HEK293T (cell line): ENCODE measurements around the gene NDUFB7.

Experiments
- CTCF ChIA-PET: fragments of 350-600 bp; formaldehyde crosslinking; extraction: SDS; loops from one replicate; lab custom pipeline; 2021; ENCODE audit warnings: antibody characterized with exemption, inconsistent platforms; lab: Yijun Ruan, JAX
- POLR2A ChIA-PET: fragments of 350-600 bp; formaldehyde crosslinking; extraction: SDS; loops from one replicate; lab custom pipeline; 2020; ENCODE audit warnings: antibody characterized with exemption, inconsistent platforms; lab: Yijun Ruan, JAX
- DNase-seq: peaks from one replicate; pipeline ENCODE4 v3.0.0; 2012; ENCODE audit warnings: mixed read lengths; ENCODE audit errors: extremely low spot score
- ARNT ChIP-seq: fragments of 450-650 bp; IDR thresholded peaks from 2 replicates; pipeline ENCODE4 v1.6.1; 2017; ENCODE audit warnings: mild to moderate bottlenecking
- BHLHE40 ChIP-seq: fragments of 450-650 bp; IDR thresholded peaks from 2 replicates; pipeline ENCODE4 v1.6.1; 2016; ENCODE audit warnings: mild to moderate bottlenecking, moderate library complexity, borderline replicate concordance
- CTBP1 ChIP-seq: fragments of 450-650 bp; IDR thresholded peaks from 2 replicates; pipeline ENCODE4 v1.6.1; 2016; ENCODE audit warnings: borderline replicate concordance
- ELF4 ChIP-seq: fragments of 450-650 bp; IDR thresholded peaks from 2 replicates; pipeline ENCODE4 v1.6.1; 2017; ENCODE audit warnings: antibody characterized with exemption
- FOXA1 ChIP-seq: fragments of 450-650 bp; IDR thresholded peaks from 2 replicates; pipeline ENCODE4 v1.6.1; 2016; ENCODE audit warnings: mild to moderate bottlenecking
- FOXK2 ChIP-seq: fragments of 450-650 bp; IDR thresholded peaks from 2 replicates; pipeline ENCODE4 v1.6.1; 2016; ENCODE audit warnings: mild to moderate bottlenecking
- FOXM1 ChIP-seq: fragments of 450-650 bp; IDR thresholded peaks from 2 replicates; pipeline ENCODE4 v1.6.1; 2017; ENCODE audit warnings: mild to moderate bottlenecking, borderline replicate concordance
- HDGF ChIP-seq: fragments of 450-650 bp; IDR thresholded peaks from 2 replicates; pipeline ENCODE4 v1.6.1; 2017; ENCODE audit warnings: antibody characterized with exemption, borderline replicate concordance
- L3MBTL2 ChIP-seq: fragments of 450-650 bp; conservative IDR thresholded peaks from 2 replicates; pipeline ENCODE4 v1.6.1; 2016; ENCODE audit warnings: mild to moderate bottlenecking
- LEF1 ChIP-seq: fragments of 450-650 bp; IDR thresholded peaks from 2 replicates; pipeline ENCODE4 v1.6.1; 2017; ENCODE audit warnings: mild to moderate bottlenecking, borderline replicate concordance
- NFRKB ChIP-seq: fragments of 450-650 bp; IDR thresholded peaks from 2 replicates; pipeline ENCODE4 v1.6.1; 2016; ENCODE audit warnings: mild to moderate bottlenecking, moderate library complexity
- SP1 ChIP-seq: fragments of 450-650 bp; IDR thresholded peaks from 2 replicates; pipeline ENCODE4 v1.6.1; 2017
- SUZ12 ChIP-seq: fragments of 450-650 bp; IDR thresholded peaks from 2 replicates; pipeline ENCODE4 v1.6.1; 2016; ENCODE audit warnings: mild to moderate bottlenecking
- TARDBP ChIP-seq: fragments of 450-650 bp; IDR thresholded peaks from 2 replicates; pipeline ENCODE4 v1.6.1; 2016
- ZNF384 ChIP-seq: fragments of 450-650 bp; IDR thresholded peaks from 2 replicates; pipeline ENCODE4 v1.6.1; 2016
- TF ChIP-seq, protein P1 (sequence below): fragments of 450-650 bp; IDR thresholded peaks from 2 replicates; pipeline ENCODE4 v1.6.1; 2016

Gene NDUFB7

DNA sequence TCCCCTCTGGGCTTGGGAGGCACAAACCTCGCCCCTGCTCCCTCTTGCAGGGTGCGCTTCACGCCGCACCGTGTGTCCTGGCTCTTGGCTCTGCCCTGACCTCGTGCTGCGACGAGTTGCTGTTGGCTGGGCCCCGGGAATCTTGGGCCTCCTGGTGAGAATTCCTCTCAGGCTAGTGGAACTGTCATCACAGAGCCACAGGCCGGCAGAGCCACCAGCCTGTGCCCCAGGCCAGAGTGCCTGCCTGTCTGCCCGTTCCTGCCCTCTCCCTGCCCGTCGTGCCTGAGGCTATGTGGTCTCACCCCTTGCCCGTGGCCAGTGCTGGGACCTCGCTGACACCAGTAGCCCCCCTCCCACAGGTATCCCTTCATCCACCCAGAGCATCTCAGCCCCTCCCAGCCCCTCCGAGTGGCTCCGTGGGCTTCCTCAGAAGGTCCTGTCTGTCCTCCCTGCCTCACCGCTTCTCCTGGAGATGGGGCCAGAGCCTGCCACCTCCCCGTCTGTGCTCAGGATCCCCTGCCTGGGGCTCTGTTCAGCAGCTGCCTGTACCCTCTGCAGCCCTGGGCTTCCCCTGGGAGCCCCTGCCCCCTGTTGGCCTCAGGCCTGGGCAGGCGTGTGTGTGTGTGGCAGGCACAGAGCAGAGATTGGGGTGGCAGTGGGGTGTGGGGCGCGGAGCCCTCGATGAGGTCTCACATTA is 13.3 kb downstream of the NDUFB7 start:
- DNase-seq, result no peak
- ChIA-PET CTCF (no interaction called here), POLR2A (no interaction called here)
- no peak for TF ChIP-seq SUZ12
- no peak for TF ChIP-seq CTBP1
- TF ChIP-seq FOXK2, result no peak
- TF ChIP-seq HDGF, result no peak
- no peak for TF ChIP-seq TARDBP
- no peak for TF ChIP-seq FOXA1
- no peak for TF ChIP-seq SP1
- no peak for TF ChIP-seq BHLHE40
- no peak for TF ChIP-seq ELF4
- no peak for TF ChIP-seq FOXM1
- TF ChIP-seq ZNF384, result no peak
- TF ChIP-seq ARNT, result no peak
- no peak for TF ChIP-seq LEF1
- no peak for TF ChIP-seq NFRKB
- TF ChIP-seq L3MBTL2, result no peak
- TF ChIP-seq, protein P1, sequence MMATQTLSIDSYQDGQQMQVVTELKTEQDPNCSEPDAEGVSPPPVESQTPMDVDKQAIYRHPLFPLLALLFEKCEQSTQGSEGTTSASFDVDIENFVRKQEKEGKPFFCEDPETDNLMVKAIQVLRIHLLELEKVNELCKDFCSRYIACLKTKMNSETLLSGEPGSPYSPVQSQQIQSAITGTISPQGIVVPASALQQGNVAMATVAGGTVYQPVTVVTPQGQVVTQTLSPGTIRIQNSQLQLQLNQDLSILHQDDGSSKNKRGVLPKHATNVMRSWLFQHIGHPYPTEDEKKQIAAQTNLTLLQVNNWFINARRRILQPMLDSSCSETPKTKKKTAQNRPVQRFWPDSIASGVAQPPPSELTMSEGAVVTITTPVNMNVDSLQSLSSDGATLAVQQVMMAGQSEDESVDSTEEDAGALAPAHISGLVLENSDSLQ, result no peak

DNA sequence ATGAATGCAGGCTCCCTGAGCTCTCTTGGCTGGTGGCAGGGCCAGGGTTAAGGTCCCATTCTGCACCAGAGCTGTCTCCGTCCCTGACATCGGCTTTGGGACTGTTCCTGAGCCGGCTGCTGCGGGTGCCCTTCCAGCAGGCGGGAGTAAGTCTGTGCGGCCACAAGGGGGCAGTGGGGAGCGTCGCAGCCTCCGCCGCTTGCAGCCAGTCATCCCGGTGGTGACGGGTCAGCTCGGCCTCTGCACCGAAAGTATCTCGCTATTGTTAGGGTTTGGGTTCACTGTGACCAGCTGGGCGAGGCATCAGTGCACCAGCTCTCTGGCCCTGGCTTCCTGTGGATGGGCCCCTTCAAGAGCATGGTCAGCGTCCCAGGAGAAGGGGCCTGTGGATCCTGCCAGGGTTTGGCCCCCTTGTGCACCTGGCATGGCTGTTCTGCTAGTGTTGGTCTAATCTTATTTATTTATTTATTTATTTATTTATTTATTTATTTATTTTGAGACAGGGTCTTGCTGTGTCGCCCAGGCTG is 15.1 kb downstream of the NDUFB7 start:
- CTCF ChIA-PET, result interaction anchor here (1.0 to 1.6 kb wide), 4 partner anchors 15 to 134 kb away, joined by 3 to 7 read pairs (median 5); partner anchors contain the start of gene NDUFB7
- TF ChIP-seq LEF1 (no peak), CTBP1 (no peak), TARDBP (no peak)
- peak; percentile 86 for DNase-seq
- POLR2A ChIA-PET, result interaction anchor here (1.0 to 1.8 kb wide), 2 partner anchors 39 to 41 kb away, joined by 3 to 7 read pairs; partner anchors contain the start of gene DNAJB1

DNA sequence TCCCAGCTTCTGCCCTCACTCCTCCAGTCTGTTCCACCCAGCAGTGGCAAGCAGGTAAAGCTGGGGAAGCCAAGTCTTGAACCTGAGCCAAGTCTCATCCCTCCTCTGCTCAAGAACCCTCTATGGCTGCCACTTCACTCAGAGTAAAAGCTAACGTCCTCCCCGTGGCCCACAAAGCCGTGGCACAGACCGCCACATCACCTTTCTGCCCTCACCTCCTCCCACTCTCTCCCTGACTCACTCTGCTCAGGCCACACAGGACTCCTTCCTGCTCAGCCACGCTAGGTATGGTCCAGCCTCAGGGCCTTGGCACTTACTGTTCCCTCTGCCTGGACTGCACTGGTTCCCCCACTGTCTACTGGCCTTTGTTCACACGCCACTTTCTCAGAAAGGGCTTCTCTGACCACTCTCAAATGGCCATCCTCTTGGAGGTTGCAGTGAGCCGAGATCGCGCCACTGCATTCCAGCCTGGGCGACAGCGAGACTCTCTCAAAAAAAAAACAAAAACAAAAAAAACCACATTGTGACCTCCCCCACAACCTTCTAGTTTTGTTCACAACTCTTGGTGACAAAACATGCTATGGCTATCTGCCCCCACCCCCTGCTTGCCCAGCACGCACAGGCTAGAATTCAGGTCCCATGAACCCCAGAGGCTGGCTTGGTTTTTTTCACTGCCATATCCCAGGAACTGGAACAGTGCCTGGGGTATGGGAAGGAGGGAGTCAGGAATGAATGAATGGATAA is 15.8 kb downstream of the NDUFB7 start:
- DNase-seq, result no peak
- POLR2A ChIA-PET, result interaction anchor here (1.0 to 1.8 kb wide), 2 partner anchors 38 to 40 kb away, joined by 3 to 7 read pairs; partner anchors contain the start of gene DNAJB1
- TF ChIP-seq TARDBP (no peak), HDGF (no peak), ARNT (no peak), ZNF384 (no peak), FOXK2 (no peak), FOXM1 (no peak), SUZ12 (no peak), FOXA1 (no peak)
- TF ChIP-seq, protein P1, result no peak
- CTCF ChIA-PET, result interaction anchor here (1.0 to 1.6 kb wide), 4 partner anchors 16 to 135 kb away, joined by 3 to 7 read pairs (median 5); partner anchors contain the start of gene NDUFB7

GRCh38 chr19:14554382-14554812 is 17.5 kb downstream of the NDUFB7 start:
- ChIA-PET CTCF (interaction anchor here (0.6 kb wide), 1 partner anchor 130 kb away, joined by 3 read pairs; no protein-coding TSS in a partner anchor), POLR2A (interaction anchor here (1.2 to 1.8 kb wide), 3 partner anchors 35 to 136 kb away, joined by 3 to 7 read pairs (median 6); partner anchors contain the start of genes DNAJB1 and ZNF333)
- no peak for DNase-seq
- no peak for TF ChIP-seq NFRKB
- TF ChIP-seq SP1, result no peak
- no peak for TF ChIP-seq CTBP1
- no peak for TF ChIP-seq ARNT
- no peak for TF ChIP-seq ZNF384
- TF ChIP-seq FOXM1, result no peak
- no peak for TF ChIP-seq ELF4
- no peak for TF ChIP-seq SUZ12
- no peak for TF ChIP-seq FOXK2
- no peak for TF ChIP-seq HDGF
- TF ChIP-seq, protein P1, result no peak
- TF ChIP-seq LEF1, result no peak

GRCh38 chr19:14553939-14554243 is 18.0 kb downstream of the NDUFB7 start:
- ChIA-PET POLR2A (interaction anchor here (1.2 to 1.8 kb wide), 3 partner anchors 34 to 136 kb away, joined by 3 to 7 read pairs (median 6); partner anchors contain the start of genes DNAJB1 and ZNF333), CTCF (interaction anchor here (0.6 kb wide), 1 partner anchor 131 kb away, joined by 3 read pairs; no protein-coding TSS in a partner anchor)
- no peak for DNase-seq
- TF ChIP-seq SP1, result no peak
- TF ChIP-seq, protein P1, result no peak
- no peak for TF ChIP-seq ARNT
- TF ChIP-seq ZNF384, result no peak
- no peak for TF ChIP-seq LEF1
- TF ChIP-seq CTBP1, result no peak
- no peak for TF ChIP-seq L3MBTL2
- TF ChIP-seq HDGF, result no peak
- TF ChIP-seq FOXA1, result no peak
- TF ChIP-seq SUZ12, result no peak
- TF ChIP-seq FOXK2, result no peak
- TF ChIP-seq BHLHE40, result no peak
- no peak for TF ChIP-seq ELF4
- TF ChIP-seq NFRKB, result no peak
- TF ChIP-seq TARDBP, result no peak
- no peak for TF ChIP-seq FOXM1
